A549 (cell line): ENCODE results near the gene IL3RA. TPM values are rescaled to one million over a fixed set of nuclear protein-coding genes. Genes with fewer than 3 reads are reported as not detected.

Experiments
- ATAC-seq, 2 experiments: fragments of 200-7000 bp in 1 of 2; fragments of >200 bp in 1 of 2; cut with Nextera tagmentation in 1 of 2; cut with Tn5 transposase in 1 of 2; 3 replicates each; pipeline versions ENCODE4 v1.8.0 to v1.9.1; 2018 to 2020; ENCODE audit warnings: mild to moderate bottlenecking in 1 of 2, moderate library complexity in 1 of 2
- CTCF ChIA-PET: fragments of 300-600 bp; sonication (Branson Sonifier 250); formaldehyde crosslinking; extraction: SDS; loops from one replicate; lab custom pipeline; 2021; ENCODE audit warnings: antibody characterized with exemption, inconsistent platforms; lab: Yijun Ruan, JAX
- POLR2A ChIA-PET: fragments of 350-600 bp; formaldehyde crosslinking; extraction: SDS; loops from one replicate; lab custom pipeline; 2021; ENCODE audit warnings: antibody characterized with exemption, inconsistent platforms; lab: Yijun Ruan, JAX
- DNase-seq, 2 experiments: peaks; one replicate each; pipeline versions ENCODE4 v3.0.0 to v3.0.0-alpha.2; 2011 to 2016; ENCODE audit warnings: low read depth in 1 of 2, low spot score in 1 of 2
- FAIRE-seq: peaks from 2 replicates; lab custom pipeline; 2011; peaks lifted over from hg19 to GRCh38; lab: Jason Lieb, UNC
- H3K27ac ChIP-seq, 2 experiments: fragments of >200 bp; sonication (Bioruptor Twin); formaldehyde crosslinking; 3 replicates each; pipeline ENCODE4 v1.5.1; 2016 to 2017
- H3K4me1 ChIP-seq: fragments of >200 bp; sonication (Bioruptor Twin); formaldehyde crosslinking; 3 replicates; pipeline ENCODE4 v1.6.1; 2016
- H3K4me2 ChIP-seq: fragments of >200 bp; sonication (Bioruptor Twin); formaldehyde crosslinking; 3 replicates; pipeline ENCODE4 v1.6.1; 2016
- H3K4me3 ChIP-seq: fragments of >200 bp; sonication (Bioruptor Twin); formaldehyde crosslinking; 3 replicates; pipeline ENCODE4 v1.5.1; 2016
- H3K9me3 ChIP-seq: fragments of >200 bp; sonication (Bioruptor Twin); formaldehyde crosslinking; 3 replicates; pipeline ENCODE4 v1.6.1; 2016
- BHLHE40 ChIP-seq: IDR thresholded peaks from 2 replicates; pipeline ENCODE4 v1.6.1; 2012; ENCODE audit warnings: low read depth, low read length, inconsistent platforms
- CEBPB ChIP-seq, 2 experiments: fragments of >200 bp in 1 of 2; sonication (Bioruptor Twin) in 1 of 2; formaldehyde crosslinking in 1 of 2; IDR thresholded peaks; 2 replicates each; pipeline ENCODE4 v1.6.1; 2012 to 2016
- CHD2 ChIP-seq: fragments of 150-350 bp; IDR thresholded peaks from 2 replicates; pipeline ENCODE4 v1.6.1; 2014; ENCODE audit warnings: low read length; ENCODE audit not compliant: partially characterized antibody
- EP300 ChIP-seq, 2 experiments: fragments of >200 bp; sonication (Bioruptor Twin); formaldehyde crosslinking; IDR thresholded peaks; 2 replicates in 1 of 2; 3 replicates in 1 of 2; pipeline ENCODE4 v1.6.1; 2016 to 2017
- FOSL2 ChIP-seq, 2 experiments: fragments of 450-650 bp in 1 of 2; fragments of >200 bp in 1 of 2; sonication (Bioruptor Twin) in 1 of 2; formaldehyde crosslinking; IDR thresholded peaks; 2 replicates each; pipeline versions ENCODE4 v1.5.0 to v1.6.1; 2016 to 2020; ENCODE audit warnings: mild to moderate bottlenecking in 1 of 2, moderate library complexity in 1 of 2
- FOXS1 ChIP-seq: fragments of 250-450 bp; sonication (Bioruptor Pico); IDR thresholded peaks from 2 replicates; pipeline ENCODE4 v1.5.0; 2020; ENCODE audit warnings: mild to moderate bottlenecking, moderate library complexity
- HDAC2 ChIP-seq: fragments of 200-600 bp; sonication (generic); IDR thresholded peaks from 2 replicates; pipeline ENCODE4 v1.6.1; 2016
- HEYL ChIP-seq: fragments of 250-450 bp; sonication (Bioruptor Pico); IDR thresholded peaks from 2 replicates; pipeline ENCODE4 v1.8.0; 2021; ENCODE audit warnings: mild to moderate bottlenecking, moderate library complexity
- HOXA7 ChIP-seq: fragments of 250-450 bp; sonication (Bioruptor Pico); IDR thresholded peaks from 2 replicates; pipeline ENCODE4 v1.5.0; 2020; ENCODE audit warnings: mild to moderate bottlenecking, moderate library complexity
- MAZ ChIP-seq: fragments of 150-350 bp; IDR thresholded peaks from 2 replicates; pipeline ENCODE4 v1.6.1; 2014; ENCODE audit warnings: antibody characterized with exemption, low read depth, low read length, borderline replicate concordance
- MYC ChIP-seq: IDR thresholded peaks from 2 replicates; pipeline ENCODE4 v1.6.1; 2012; ENCODE audit warnings: mild to moderate bottlenecking, inconsistent platforms, low read length, improper control_type of control experiment, borderline replicate concordance
- NFE2L2 ChIP-seq: fragments of 150-350 bp; conservative IDR thresholded peaks from 2 replicates; pipeline ENCODE4 v1.6.1; 2014; ENCODE audit warnings: low read length
- NR3C1 ChIP-seq: fragments of >200 bp; sonication (Bioruptor Twin); formaldehyde crosslinking; IDR thresholded peaks from 3 replicates; pipeline ENCODE4 v1.6.1; 2017
- PHF8 ChIP-seq: fragments of 200-600 bp; sonication (generic); IDR thresholded peaks from 2 replicates; pipeline ENCODE4 v1.6.1; 2016; ENCODE audit warnings: low read depth, mild to moderate bottlenecking, antibody characterized with exemption, moderate library complexity, borderline replicate concordance
- RARB ChIP-seq: fragments of 250-450 bp; sonication (Bioruptor Pico); IDR thresholded peaks from 2 replicates; pipeline ENCODE4 v1.8.0; 2021; ENCODE audit warnings: mild to moderate bottlenecking, moderate library complexity
- RCOR1 ChIP-seq: fragments of 150-350 bp; IDR thresholded peaks from 2 replicates; pipeline ENCODE4 v1.6.1; 2014; ENCODE audit warnings: antibody characterized with exemption, low read length, low read depth
- RFX5 ChIP-seq: fragments of 450-650 bp; IDR thresholded peaks from 2 replicates; pipeline ENCODE4 v1.7.1; 2014; ENCODE audit warnings: antibody characterized with exemption, mild to moderate bottlenecking, moderate library complexity
- TFCP2L1 ChIP-seq: fragments of 250-450 bp; sonication (Bioruptor Pico); IDR thresholded peaks from 2 replicates; pipeline ENCODE4 v1.5.0; 2021; ENCODE audit warnings: mild to moderate bottlenecking
- TP53 ChIP-seq: fragments of 250-450 bp; sonication (Bioruptor Pico); IDR thresholded peaks from 2 replicates; pipeline ENCODE4 v1.5.0; 2021; ENCODE audit warnings: mild to moderate bottlenecking, moderate library complexity
- ZNF302 ChIP-seq: fragments of 250-450 bp; sonication (Bioruptor Pico); IDR thresholded peaks from 2 replicates; pipeline ENCODE4 v1.9.0; 2021; ENCODE audit warnings: inconsistent platforms, mild to moderate bottlenecking, moderate library complexity
- ZSCAN20 ChIP-seq: fragments of 250-450 bp; sonication (Bioruptor Pico); IDR thresholded peaks from 2 replicates; pipeline ENCODE4 v1.8.0; 2022; ENCODE audit warnings: mild to moderate bottlenecking, moderate library complexity
- WGBS: methylation state at CpG from one replicate; pipeline ENCODE4 v1.1.6; 2017; ENCODE audit errors: missing lambda C conversion rate; 5-methylcytosine and 5-hydroxymethylcytosine counted together
- polyA plus RNA-seq, 4 experiments: library from polyadenylated mRNA; depleted of rRNA in 3 of 4; stranded (reverse); fragments of >200 nt; fragmentation: RNase III in 1 of 4; extraction: RNeasy Plus Mini Kit Qiagen cat#74134 plus additional on column Dnase treatment in 1 of 4; gene quantifications; 2 replicates in 3 of 4; 3 replicates in 1 of 4; pipeline ENCODE4 v1.2.3, GENCODE V29; 2011 to 2017
- TF ChIP-seq, protein P1 (sequence below): fragments of >200 bp; sonication (Bioruptor Twin); formaldehyde crosslinking; IDR thresholded peaks from 3 replicates; pipeline ENCODE4 v1.5.1; 2016

Gene IL3RA
- polyA plus RNA-seq, 2 of the 4 experiments (the other 2 are of a cell fraction), result 0.31 TPM; not detected in 1

DNA sequence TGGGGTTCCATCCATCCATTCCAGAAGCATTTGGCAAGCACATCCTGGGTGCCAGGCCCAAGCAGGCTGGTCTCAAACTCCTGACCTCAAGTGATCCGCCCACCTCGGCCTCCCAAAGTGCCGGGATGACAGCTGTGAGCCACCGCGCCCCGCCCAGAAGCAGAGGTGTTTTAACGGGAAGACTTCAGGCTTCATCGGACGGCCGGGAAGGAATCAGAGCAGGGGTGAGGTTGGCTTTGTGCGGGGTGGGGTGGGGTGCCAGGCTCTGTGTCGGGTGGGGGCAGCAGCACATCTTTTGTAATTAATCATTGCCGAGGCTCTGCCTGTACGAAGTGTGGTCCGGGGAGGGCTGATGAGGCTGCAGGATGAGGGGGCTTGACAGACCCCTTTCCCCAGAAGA is 60.4 kb downstream of the IL3RA start:
- DNase-seq (no peak), FAIRE-seq (no peak), ATAC-seq (no peak)
- 97% methylated on average over 11 of the region's 15 CpGs for WGBS
- TF ChIP-seq TFCP2L1 (CRISPR knock-in tag), result no peak
- no peak for TF ChIP-seq EP300 (IDR thresholded peaks at IDR 0.05)
- no peak for TF ChIP-seq HEYL (CRISPR knock-in tag)
- no peak for TF ChIP-seq FOSL2 (IDR thresholded peaks at IDR 0.05)
- no peak for TF ChIP-seq FOSL2 (CRISPR knock-in tag; IDR thresholded peaks at IDR 0.05)
- no peak for TF ChIP-seq MYC
- no peak for TF ChIP-seq HDAC2
- no peak for TF ChIP-seq HOXA7
- TF ChIP-seq ZSCAN20 (CRISPR knock-in tag), result no peak
- TF ChIP-seq, protein P1, sequence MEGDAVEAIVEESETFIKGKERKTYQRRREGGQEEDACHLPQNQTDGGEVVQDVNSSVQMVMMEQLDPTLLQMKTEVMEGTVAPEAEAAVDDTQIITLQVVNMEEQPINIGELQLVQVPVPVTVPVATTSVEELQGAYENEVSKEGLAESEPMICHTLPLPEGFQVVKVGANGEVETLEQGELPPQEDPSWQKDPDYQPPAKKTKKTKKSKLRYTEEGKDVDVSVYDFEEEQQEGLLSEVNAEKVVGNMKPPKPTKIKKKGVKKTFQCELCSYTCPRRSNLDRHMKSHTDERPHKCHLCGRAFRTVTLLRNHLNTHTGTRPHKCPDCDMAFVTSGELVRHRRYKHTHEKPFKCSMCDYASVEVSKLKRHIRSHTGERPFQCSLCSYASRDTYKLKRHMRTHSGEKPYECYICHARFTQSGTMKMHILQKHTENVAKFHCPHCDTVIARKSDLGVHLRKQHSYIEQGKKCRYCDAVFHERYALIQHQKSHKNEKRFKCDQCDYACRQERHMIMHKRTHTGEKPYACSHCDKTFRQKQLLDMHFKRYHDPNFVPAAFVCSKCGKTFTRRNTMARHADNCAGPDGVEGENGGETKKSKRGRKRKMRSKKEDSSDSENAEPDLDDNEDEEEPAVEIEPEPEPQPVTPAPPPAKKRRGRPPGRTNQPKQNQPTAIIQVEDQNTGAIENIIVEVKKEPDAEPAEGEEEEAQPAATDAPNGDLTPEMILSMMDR, result no peak
- no peak for TF ChIP-seq PHF8
- TF ChIP-seq BHLHE40, result no peak
- TF ChIP-seq CEBPB (IDR thresholded peaks at IDR 0.05), result no peak
- no peak for TF ChIP-seq RCOR1
- TF ChIP-seq MAZ, result no peak
- no peak for TF ChIP-seq RARB (CRISPR knock-in tag)
- TF ChIP-seq TP53, result no peak
- H3K4me1 ChIP-seq, result peaks cover 18% of the 10 kb centered on the region; the same call in 2 of the 3 replicates
- H3K9me3 ChIP-seq, result no peaks in the 10 kb centered on the region
- ChIA-PET POLR2A (no interaction called here), CTCF (no interaction called here)
- no peak overlapping the region for H3K27ac ChIP-seq
- H3K4me3 ChIP-seq, result no peak overlapping the region
- H3K4me2 ChIP-seq, result no peak overlapping the region

DNA sequence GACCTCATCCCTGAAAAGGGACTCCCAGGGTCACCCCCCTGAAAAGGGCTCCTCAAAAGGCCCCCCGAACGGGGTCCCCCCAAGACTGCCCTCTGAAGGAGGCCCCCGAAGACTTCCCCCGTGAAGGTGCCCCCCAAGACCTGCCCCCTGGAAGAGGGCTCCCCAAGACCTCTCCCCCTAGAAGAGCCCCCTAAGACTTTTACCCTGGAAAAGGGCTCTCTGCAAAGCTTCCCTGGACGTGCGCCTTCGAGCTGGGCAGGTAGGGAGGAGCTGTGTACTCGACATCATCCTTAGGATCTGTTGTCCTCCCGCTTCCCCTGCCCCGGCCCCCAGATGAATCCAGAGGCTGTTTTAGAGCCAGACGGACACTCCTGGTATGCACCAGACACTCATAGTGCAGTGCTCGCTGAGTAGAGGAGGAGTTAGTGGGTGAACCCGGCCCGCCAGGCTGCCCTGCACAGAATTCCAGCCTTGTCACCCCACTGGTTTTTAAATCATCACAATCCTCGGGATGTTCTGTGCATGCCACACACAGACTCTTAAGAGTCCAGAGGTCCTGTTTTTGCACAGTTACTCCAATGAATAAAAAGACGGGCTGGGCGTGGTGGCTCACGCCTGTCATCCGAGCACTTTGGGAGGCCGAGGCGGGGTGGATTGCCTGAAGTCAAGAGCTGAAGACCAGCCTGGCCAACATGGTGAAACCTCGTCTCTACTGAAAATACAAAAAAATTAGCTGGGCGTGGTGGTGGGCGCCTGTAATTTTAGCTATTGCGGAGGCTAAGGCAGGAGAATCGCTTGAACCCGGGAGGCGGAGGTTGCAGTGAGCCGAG is 61.1 kb downstream of the IL3RA start:
- peaks cover 18% of the 10 kb centered on the region; the same call in 2 of the 3 replicates for H3K4me1 ChIP-seq
- DNase-seq, result no peak
- TF ChIP-seq RFX5 (no peak), NFE2L2 (no peak), FOXS1 (no peak), CEBPB (IDR thresholded peaks at IDR 0.05) (no peak), PHF8 (no peak), NR3C1 (no peak), ZNF302 (no peak), CHD2 (no peak)
- WGBS, result 93% methylated on average over 28 of the region's 29 CpGs
- no peak overlapping the region for H3K27ac ChIP-seq
- ChIA-PET CTCF (no interaction called here), POLR2A (no interaction called here)
- ATAC-seq, result no peak
- no peak overlapping the region for H3K4me2 ChIP-seq
- no peak for FAIRE-seq
- no peak overlapping the region for H3K4me3 ChIP-seq
- H3K9me3 ChIP-seq, result no peaks in the 10 kb centered on the region
